ENCODE results near the gene PBRM1. TPM values are rescaled to one million over a fixed set of nuclear protein-coding genes. Genes with fewer than 3 reads are reported as not detected.

The PBRM1 gene
- total and polyA plus RNA-seq, 4 donors: 6.9 to 73.8 (median 36.4) TPM

- H3K9me3 ChIP-seq (ENCODE audit: control insufficient read depth, low read length): no peaks in the 10 kb centered on the region
- intact Hi-C loops (cut with DNase I): loop anchor here (5.0 kb wide), 2 partner anchors 38 to 53 kb away; no protein-coding TSS in a partner anchor
- H3K27ac ChIP-seq (ENCODE audit: low read depth in 1 of 2, low read length in 2 of 2): peak overlapping the region in 1 of 2 donors; percentile 49
- H3K36me3 ChIP-seq (ENCODE audit: control insufficient read depth in 1 of 2, insufficient read depth in 2 of 2, low read length in 1 of 2): no peaks in the 10 kb centered on the region
- DNase-seq: peak; percentile 75 to 82
- H3K27me3 ChIP-seq (ENCODE audit: control insufficient read depth in 1 of 2, insufficient read depth in 2 of 2, low read length in 1 of 2): no peaks in the 10 kb centered on the region
- ATAC-seq (ENCODE audit: low FRiP score): peak; percentile 56
- no peak overlapping the region for H3K4me3 ChIP-seq (ENCODE audit: low read length in 2 of 2)
- 29 to 31% methylated on average over 34 of the region's 34 CpGs for WGBS, 2 donors
- no peaks in the 10 kb centered on the region for H3K4me1 ChIP-seq (ENCODE audit: control insufficient read depth in 1 of 2, insufficient read depth in 2 of 2, low read length in 2 of 2)
These were observed 160.7 kb downstream of the PBRM1 start for GRCh38 chr3:52524752-52525679.

- ATAC-seq (ENCODE audit: low FRiP score): no peak
- Histone ChIP-seq H3K27me3 (ENCODE audit: control insufficient read depth in 1 of 2, insufficient read depth in 2 of 2, low read length in 1 of 2) (no peaks in the 10 kb centered on the region), H3K27ac (ENCODE audit: low read depth in 1 of 2, low read length in 2 of 2) (no peak overlapping the region), H3K36me3 (ENCODE audit: control insufficient read depth in 1 of 2, insufficient read depth in 2 of 2, low read length in 1 of 2) (no peaks in the 10 kb centered on the region), H3K4me3 (ENCODE audit: low read length in 2 of 2) (no peak overlapping the region), H3K4me1 (ENCODE audit: control insufficient read depth in 1 of 2, insufficient read depth in 2 of 2, low read length in 2 of 2) (no peaks in the 10 kb centered on the region), H3K9me3 (ENCODE audit: control insufficient read depth, low read length) (no peaks in the 10 kb centered on the region)
- WGBS, 2 donors: 95 to 96% methylated on average over 18 of the region's 18 CpGs
- DNase-seq: peak; percentile 44 to 47
- intact Hi-C loops (cut with DNase I): no loop called here
These were observed 161.4 kb downstream of the PBRM1 start for GRCh38 chr3:52524258-52524751.

DNA sequence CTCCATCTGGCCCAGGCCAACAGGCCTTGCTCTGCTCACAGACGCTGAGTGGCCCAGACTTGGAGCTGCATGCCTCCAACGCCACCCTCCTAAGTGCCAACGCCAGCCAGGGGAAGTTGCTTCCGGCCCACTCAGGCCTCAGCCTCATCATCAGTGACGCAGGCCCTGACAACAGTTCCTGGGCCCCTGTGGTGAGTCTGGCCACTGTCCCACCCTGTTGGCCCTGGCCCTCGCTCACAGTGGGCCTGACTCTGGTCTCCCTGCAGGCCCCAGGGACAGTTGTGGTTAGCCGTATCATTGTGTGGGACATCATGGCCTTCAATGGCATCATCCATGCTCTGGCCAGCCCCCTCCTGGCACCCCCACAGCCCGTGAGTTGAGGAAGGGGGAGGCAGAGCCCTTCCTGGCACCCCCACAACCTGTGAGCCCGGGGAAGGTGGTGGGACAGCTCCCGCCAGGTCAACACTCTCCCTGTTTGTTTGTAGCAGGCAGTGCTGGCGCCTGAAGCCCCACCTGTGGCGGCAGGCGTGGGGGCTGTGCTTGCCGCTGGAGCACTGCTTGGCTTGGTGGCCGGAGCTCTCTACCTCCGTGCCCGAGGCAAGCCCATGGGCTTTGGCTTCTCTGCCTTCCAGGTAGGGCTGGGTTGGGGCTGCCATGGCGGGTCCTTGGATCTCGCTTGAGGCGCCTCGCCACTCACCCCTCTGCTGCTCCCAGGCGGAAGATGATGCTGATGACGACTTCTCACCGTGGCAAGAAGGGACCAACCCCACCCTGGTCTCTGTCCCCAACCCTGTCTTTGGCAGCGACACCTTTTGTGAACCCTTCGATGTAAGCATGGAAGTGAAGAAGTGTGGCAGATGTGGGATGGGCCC is 162.1 kb downstream of the PBRM1 start:
- H3K27ac ChIP-seq (ENCODE audit: low read depth in 1 of 2, low read length in 2 of 2): no peak overlapping the region
- no peaks in the 10 kb centered on the region for H3K36me3 ChIP-seq (ENCODE audit: control insufficient read depth in 1 of 2, insufficient read depth in 2 of 2, low read length in 1 of 2)
- ATAC-seq (ENCODE audit: low FRiP score) (no peak), DNase-seq (peak; percentile 48 to 73)
- no peaks in the 10 kb centered on the region for H3K27me3 ChIP-seq (ENCODE audit: control insufficient read depth in 1 of 2, insufficient read depth in 2 of 2, low read length in 1 of 2)
- WGBS, 2 donors: 97% methylated on average over 26 of the region's 26 CpGs
- no peaks in the 10 kb centered on the region for H3K4me1 ChIP-seq (ENCODE audit: control insufficient read depth in 1 of 2, insufficient read depth in 2 of 2, low read length in 2 of 2)
- H3K9me3 ChIP-seq (ENCODE audit: control insufficient read depth, low read length): no peaks in the 10 kb centered on the region
- intact Hi-C loops (cut with DNase I): no loop called here
- no peak overlapping the region for H3K4me3 ChIP-seq (ENCODE audit: low read length in 2 of 2)

DNA sequence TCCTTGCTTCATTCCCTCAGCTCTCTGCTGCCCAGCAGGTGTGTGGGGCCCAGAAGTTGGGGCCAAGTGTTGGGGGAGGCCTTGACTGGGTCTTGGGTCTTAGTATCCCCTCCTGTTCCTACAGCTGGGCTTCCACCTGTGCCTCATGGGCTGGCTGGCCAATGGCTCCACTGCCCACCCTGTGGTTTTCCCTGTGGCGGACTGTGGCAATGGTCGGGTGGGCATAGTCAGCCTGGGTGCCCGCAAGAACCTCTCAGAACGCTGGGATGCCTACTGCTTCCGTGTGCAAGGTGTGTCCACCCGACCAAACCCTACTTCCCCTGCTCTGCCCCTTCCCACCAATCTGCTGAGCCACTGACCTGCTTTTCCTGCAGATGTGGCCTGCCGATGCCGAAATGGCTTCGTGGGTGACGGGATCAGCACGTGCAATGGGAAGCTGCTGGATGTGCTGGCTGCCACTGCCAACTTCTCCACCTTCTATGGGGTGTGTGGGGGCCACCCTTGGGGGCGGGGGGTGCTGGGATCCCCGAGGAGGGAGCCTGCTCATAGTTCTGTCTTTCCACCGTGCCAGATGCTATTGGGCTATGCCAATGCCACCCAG is 163.0 kb downstream of the PBRM1 start:
- no peak overlapping the region for H3K27ac ChIP-seq (ENCODE audit: low read depth in 1 of 2, low read length in 2 of 2)
- no peaks in the 10 kb centered on the region for H3K36me3 ChIP-seq (ENCODE audit: control insufficient read depth in 1 of 2, insufficient read depth in 2 of 2, low read length in 1 of 2)
- intact Hi-C loops (cut with DNase I): no loop called here
- ATAC-seq (ENCODE audit: low FRiP score) (no peak), DNase-seq (peak; percentile 31 to 68)
- H3K4me3 ChIP-seq (ENCODE audit: low read length in 2 of 2): no peak overlapping the region
- H3K4me1 ChIP-seq (ENCODE audit: control insufficient read depth in 1 of 2, insufficient read depth in 2 of 2, low read length in 2 of 2): no peaks in the 10 kb centered on the region
- no peaks in the 10 kb centered on the region for H3K9me3 ChIP-seq (ENCODE audit: control insufficient read depth, low read length)
- WGBS, 2 donors: 93% methylated on average over 14 of the region's 14 CpGs
- no peaks in the 10 kb centered on the region for H3K27me3 ChIP-seq (ENCODE audit: control insufficient read depth in 1 of 2, insufficient read depth in 2 of 2, low read length in 1 of 2)

- Histone ChIP-seq H3K27ac (ENCODE audit: low read depth in 1 of 2, low read length in 2 of 2) (no peak overlapping the region), H3K4me3 (ENCODE audit: low read length in 2 of 2) (no peak overlapping the region), H3K9me3 (ENCODE audit: control insufficient read depth, low read length) (no peaks in the 10 kb centered on the region), H3K27me3 (ENCODE audit: control insufficient read depth in 1 of 2, insufficient read depth in 2 of 2, low read length in 1 of 2) (no peaks in the 10 kb centered on the region), H3K4me1 (ENCODE audit: control insufficient read depth in 1 of 2, insufficient read depth in 2 of 2, low read length in 2 of 2) (no peaks in the 10 kb centered on the region), H3K36me3 (ENCODE audit: control insufficient read depth in 1 of 2, insufficient read depth in 2 of 2, low read length in 1 of 2) (no peaks in the 10 kb centered on the region)
- ATAC-seq (ENCODE audit: low FRiP score) (no peak), DNase-seq (peak; percentile 43 to 74)
- WGBS, 2 donors: 93 to 95% methylated on average over 33 of the region's 33 CpGs
- intact Hi-C loops (cut with DNase I): no loop called here
These were observed 163.6 kb downstream of the PBRM1 start for GRCh38 chr3:52521881-52522650.

- Histone ChIP-seq H3K4me1 (ENCODE audit: control insufficient read depth in 1 of 2, insufficient read depth in 2 of 2, low read length in 2 of 2) (no peaks in the 10 kb centered on the region), H3K4me3 (ENCODE audit: low read length in 2 of 2) (no peak overlapping the region), H3K27ac (ENCODE audit: low read depth in 1 of 2, low read length in 2 of 2) (no peak overlapping the region), H3K27me3 (ENCODE audit: control insufficient read depth in 1 of 2, insufficient read depth in 2 of 2, low read length in 1 of 2) (no peaks in the 10 kb centered on the region), H3K9me3 (ENCODE audit: control insufficient read depth, low read length) (no peaks in the 10 kb centered on the region), H3K36me3 (ENCODE audit: control insufficient read depth in 1 of 2, insufficient read depth in 2 of 2, low read length in 1 of 2) (no peaks in the 10 kb centered on the region)
- 88 to 90% methylated on average over 8 of the region's 8 CpGs for WGBS, 2 donors
- ATAC-seq (ENCODE audit: low FRiP score) (no peak), DNase-seq (peak; percentile 46 to 53)
- intact Hi-C loops (cut with DNase I): no loop called here
These were observed 164.3 kb downstream of the PBRM1 start for GRCh38 chr3:52521488-52521824.

DNA sequence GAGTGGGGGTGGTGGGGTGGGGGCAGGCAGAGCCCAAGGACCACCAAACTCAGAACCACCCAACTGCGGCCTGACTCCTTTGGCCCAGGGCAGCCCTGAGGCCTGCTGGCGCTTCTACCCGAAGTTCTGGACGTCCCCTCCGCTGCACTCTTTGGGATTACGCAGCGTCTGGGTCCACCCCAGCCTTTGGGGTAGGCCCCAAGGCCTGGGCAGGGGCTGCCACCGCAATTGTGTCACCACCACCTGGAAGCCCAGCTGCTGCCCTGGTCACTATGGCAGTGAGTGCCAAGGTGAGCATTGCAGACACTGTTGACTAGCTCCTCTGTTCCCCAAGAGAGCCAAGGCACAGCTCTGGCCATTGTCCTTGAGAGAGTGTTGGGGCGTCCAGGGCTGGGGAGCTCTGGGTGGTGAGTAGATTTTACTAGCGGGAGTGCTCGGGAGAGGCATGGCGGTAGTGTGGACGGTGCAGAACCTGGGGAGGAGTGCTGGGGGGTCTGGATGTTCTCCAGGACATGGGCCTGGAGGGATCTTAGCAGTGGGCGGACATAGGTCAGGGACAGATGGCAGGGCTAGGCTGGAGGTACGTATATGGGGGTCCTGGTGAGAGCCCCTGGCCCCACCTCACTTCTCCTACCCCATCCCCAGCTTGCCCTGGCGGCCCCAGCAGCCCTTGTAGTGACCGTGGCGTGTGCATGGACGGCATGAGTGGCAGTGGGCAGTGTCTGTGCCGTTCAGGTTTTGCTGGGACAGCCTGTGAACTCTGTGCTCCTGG is 164.8 kb downstream of the PBRM1 start:
- H3K27me3 ChIP-seq (ENCODE audit: control insufficient read depth in 1 of 2, insufficient read depth in 2 of 2, low read length in 1 of 2): no peaks in the 10 kb centered on the region
- no peak overlapping the region for H3K27ac ChIP-seq (ENCODE audit: low read depth in 1 of 2, low read length in 2 of 2)
- H3K4me1 ChIP-seq (ENCODE audit: control insufficient read depth in 1 of 2, insufficient read depth in 2 of 2, low read length in 2 of 2): no peaks in the 10 kb centered on the region
- H3K9me3 ChIP-seq (ENCODE audit: control insufficient read depth, low read length): no peaks in the 10 kb centered on the region
- no peaks in the 10 kb centered on the region for H3K36me3 ChIP-seq (ENCODE audit: control insufficient read depth in 1 of 2, insufficient read depth in 2 of 2, low read length in 1 of 2)
- 91% methylated on average over 20 of the region's 20 CpGs for WGBS, 2 donors
- no peak overlapping the region for H3K4me3 ChIP-seq (ENCODE audit: low read length in 2 of 2)
- DNase-seq: peak in 1 of 2 donors; percentile 35
- no peak for ATAC-seq (ENCODE audit: low FRiP score)
- intact Hi-C loops (cut with DNase I): no loop called here

All from aorta (tissue), 5 donors.